GM12875 (cell line): ENCODE results near the gene CELA2B.

ENCODE experiments used
- H3K4me3 ChIP-seq: one replicate; pipeline ENCODE4 v1.5.1; 2011; ENCODE audit warnings: low read depth, low read length, control low read depth
- CTCF ChIP-seq: IDR thresholded peaks from 2 replicates; pipeline ENCODE4 v1.5.1; 2011; ENCODE audit warnings: low read depth, mild to moderate bottlenecking, control low read depth, inconsistent platforms, low read length, moderate library complexity, borderline replicate concordance; ENCODE audit not compliant: insufficient read depth

CELA2B gene

GRCh38 chr1:15538771-15539170, 62.9 kb downstream of the CELA2B start:
- no peak for TF ChIP-seq CTCF
- H3K4me3 ChIP-seq: no peak overlapping the region

DNA sequence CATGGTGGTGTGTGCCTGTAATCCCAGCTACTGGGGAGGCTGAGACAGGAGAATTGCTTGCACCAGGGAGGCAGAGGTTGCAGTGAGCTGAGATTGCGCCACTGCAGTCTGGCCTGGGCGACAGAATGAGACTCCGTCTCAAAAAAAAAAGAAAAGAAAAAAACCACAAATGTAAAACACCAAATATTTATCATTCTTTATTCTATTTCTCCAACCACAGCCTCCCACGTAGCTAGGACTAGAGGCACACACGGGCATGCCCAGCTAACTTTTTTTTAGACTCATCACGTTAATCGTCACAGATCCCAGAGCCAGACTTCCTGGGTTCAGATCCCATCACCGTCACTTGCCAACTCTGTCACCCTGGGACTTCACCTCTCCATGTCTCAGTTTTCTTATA, 64.3 kb downstream of the CELA2B start:
- H3K4me3 ChIP-seq: no peak overlapping the region
- TF ChIP-seq CTCF: no peak
